ENCODE measurements around the gene RAP1GAP2. TPM values are rescaled to one million over a fixed set of nuclear protein-coding genes. Genes with fewer than 3 reads are reported as not detected.

Gene RAP1GAP2
- total RNA-seq, 1 donor, result 2.9 TPM

- Histone ChIP-seq H4K20me1 (ENCODE audit: insufficient read depth, low read length) (no peaks in the 10 kb centered on the region), H3K27me3 (ENCODE audit: insufficient read depth, low read length) (peaks cover 39% of the 10 kb centered on the region), H3K36me3 (ENCODE audit: insufficient read depth, low read length) (no peaks in the 10 kb centered on the region), H3K4me3 (ENCODE audit: insufficient read depth, low read length) (no peak overlapping the region), H3K9me3 (ENCODE audit: low read depth, low read length) (no peaks in the 10 kb centered on the region), H3K4me2 (ENCODE audit: insufficient read depth, low read length) (no peak overlapping the region), H2AFZ (ENCODE audit: low read length) (no peak overlapping the region), H3K79me2 (ENCODE audit: insufficient read depth, low read length) (no peaks in the 10 kb centered on the region), H3K27ac (ENCODE audit: low read depth, low read length) (no peak overlapping the region), H3K4me1 (ENCODE audit: insufficient read depth, low read length) (no peaks in the 10 kb centered on the region)
- DNase-seq (ENCODE audit: insufficient read length, low spot score, missing footprints), result no peak
- no peak for TF ChIP-seq CTCF (IDR thresholded peaks at IDR 0.05; ENCODE audit: extremely low read depth, low read depth, low read length)
Measured at GRCh38 chr17:2775206-2775605, 21.0 kb upstream of the RAP1GAP2 start.

GRCh38 chr17:2776589-2777241 lies 19.5 kb upstream of the RAP1GAP2 start:
- DNase-seq (ENCODE audit: insufficient read length, low spot score, missing footprints), result peak; percentile 85
- no peak overlapping the region for H3K4me2 ChIP-seq (ENCODE audit: insufficient read depth, low read length)
- H3K27ac ChIP-seq (ENCODE audit: low read depth, low read length), result no peak overlapping the region
- no peaks in the 10 kb centered on the region for H4K20me1 ChIP-seq (ENCODE audit: insufficient read depth, low read length)
- no peaks in the 10 kb centered on the region for H3K9me3 ChIP-seq (ENCODE audit: low read depth, low read length)
- no peaks in the 10 kb centered on the region for H3K4me1 ChIP-seq (ENCODE audit: insufficient read depth, low read length)
- no peaks in the 10 kb centered on the region for H3K36me3 ChIP-seq (ENCODE audit: insufficient read depth, low read length)
- TF ChIP-seq CTCF (IDR thresholded peaks at IDR 0.05; ENCODE audit: extremely low read depth, low read depth, low read length), result no peak
- H3K4me3 ChIP-seq (ENCODE audit: insufficient read depth, low read length), result no peak overlapping the region
- H2AFZ ChIP-seq (ENCODE audit: low read length), result no peak overlapping the region
- H3K27me3 ChIP-seq (ENCODE audit: insufficient read depth, low read length), result peaks cover 31% of the 10 kb centered on the region
- H3K79me2 ChIP-seq (ENCODE audit: insufficient read depth, low read length), result no peaks in the 10 kb centered on the region

GRCh38 chr17:2777242-2777867 lies 18.9 kb upstream of the RAP1GAP2 start:
- H2AFZ ChIP-seq (ENCODE audit: low read length), result no peak overlapping the region
- no peak overlapping the region for H3K4me3 ChIP-seq (ENCODE audit: insufficient read depth, low read length)
- no peaks in the 10 kb centered on the region for H3K79me2 ChIP-seq (ENCODE audit: insufficient read depth, low read length)
- no peak overlapping the region for H3K4me2 ChIP-seq (ENCODE audit: insufficient read depth, low read length)
- H3K36me3 ChIP-seq (ENCODE audit: insufficient read depth, low read length), result no peaks in the 10 kb centered on the region
- peak; percentile 80 for DNase-seq (ENCODE audit: insufficient read length, low spot score, missing footprints)
- H3K9me3 ChIP-seq (ENCODE audit: low read depth, low read length), result no peaks in the 10 kb centered on the region
- no peak for TF ChIP-seq CTCF (IDR thresholded peaks at IDR 0.05; ENCODE audit: extremely low read depth, low read depth, low read length)
- no peak overlapping the region for H3K27ac ChIP-seq (ENCODE audit: low read depth, low read length)
- peaks cover 29% of the 10 kb centered on the region for H3K27me3 ChIP-seq (ENCODE audit: insufficient read depth, low read length)
- no peaks in the 10 kb centered on the region for H4K20me1 ChIP-seq (ENCODE audit: insufficient read depth, low read length)
- H3K4me1 ChIP-seq (ENCODE audit: insufficient read depth, low read length), result no peaks in the 10 kb centered on the region

- TF ChIP-seq CTCF (IDR thresholded peaks at IDR 0.05; ENCODE audit: extremely low read depth, low read depth, low read length), result no peak
- Histone ChIP-seq H3K4me3 (ENCODE audit: insufficient read depth, low read length) (no peak overlapping the region), H2AFZ (ENCODE audit: low read length) (no peak overlapping the region), H3K79me2 (ENCODE audit: insufficient read depth, low read length) (no peaks in the 10 kb centered on the region), H3K4me1 (ENCODE audit: insufficient read depth, low read length) (no peaks in the 10 kb centered on the region), H3K9me3 (ENCODE audit: low read depth, low read length) (no peaks in the 10 kb centered on the region), H3K27ac (ENCODE audit: low read depth, low read length) (no peak overlapping the region), H3K4me2 (ENCODE audit: insufficient read depth, low read length) (no peak overlapping the region), H4K20me1 (ENCODE audit: insufficient read depth, low read length) (no peaks in the 10 kb centered on the region), H3K36me3 (ENCODE audit: insufficient read depth, low read length) (no peaks in the 10 kb centered on the region), H3K27me3 (ENCODE audit: insufficient read depth, low read length) (peaks cover 28% of the 10 kb centered on the region)
- peak; percentile 41 for DNase-seq (ENCODE audit: insufficient read length, low spot score, missing footprints)
Measured at GRCh38 chr17:2778489-2778888, 17.7 kb upstream of the RAP1GAP2 start.
